ENCODE measurements around the gene PRRT2.

DNA sequence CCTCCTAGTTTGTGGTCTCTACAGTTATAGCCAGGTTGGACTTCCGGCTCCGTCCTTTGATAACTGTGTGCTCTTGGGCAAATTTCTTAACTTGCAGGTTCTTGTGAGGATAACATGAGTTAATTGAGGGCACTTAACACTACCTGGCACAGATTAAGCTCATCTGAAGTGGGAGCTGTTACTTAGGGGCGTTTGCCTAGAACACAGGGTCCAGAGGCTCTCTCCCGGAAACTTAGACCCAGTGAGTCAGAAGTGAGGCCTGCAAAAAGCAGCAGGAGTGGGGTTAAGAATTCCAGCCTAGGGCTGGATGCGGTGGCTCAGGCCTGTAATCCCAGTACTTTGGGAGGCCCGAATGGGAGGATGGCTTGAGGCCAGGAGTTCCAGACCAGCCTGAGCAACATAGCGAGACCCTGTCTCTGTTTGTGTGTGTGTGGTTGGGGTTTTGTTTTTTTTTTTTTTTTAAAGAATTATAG is 9.7 kb downstream of the PRRT2 start:
- TF ChIP-seq, protein P1, sequence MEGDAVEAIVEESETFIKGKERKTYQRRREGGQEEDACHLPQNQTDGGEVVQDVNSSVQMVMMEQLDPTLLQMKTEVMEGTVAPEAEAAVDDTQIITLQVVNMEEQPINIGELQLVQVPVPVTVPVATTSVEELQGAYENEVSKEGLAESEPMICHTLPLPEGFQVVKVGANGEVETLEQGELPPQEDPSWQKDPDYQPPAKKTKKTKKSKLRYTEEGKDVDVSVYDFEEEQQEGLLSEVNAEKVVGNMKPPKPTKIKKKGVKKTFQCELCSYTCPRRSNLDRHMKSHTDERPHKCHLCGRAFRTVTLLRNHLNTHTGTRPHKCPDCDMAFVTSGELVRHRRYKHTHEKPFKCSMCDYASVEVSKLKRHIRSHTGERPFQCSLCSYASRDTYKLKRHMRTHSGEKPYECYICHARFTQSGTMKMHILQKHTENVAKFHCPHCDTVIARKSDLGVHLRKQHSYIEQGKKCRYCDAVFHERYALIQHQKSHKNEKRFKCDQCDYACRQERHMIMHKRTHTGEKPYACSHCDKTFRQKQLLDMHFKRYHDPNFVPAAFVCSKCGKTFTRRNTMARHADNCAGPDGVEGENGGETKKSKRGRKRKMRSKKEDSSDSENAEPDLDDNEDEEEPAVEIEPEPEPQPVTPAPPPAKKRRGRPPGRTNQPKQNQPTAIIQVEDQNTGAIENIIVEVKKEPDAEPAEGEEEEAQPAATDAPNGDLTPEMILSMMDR (IDR thresholded peaks at IDR 0.05): no peak
- TF ChIP-seq POLR2AphosphoS5 (IDR thresholded peaks at IDR 0.05): no peak
